ENCODE measurements around the gene CLEC10A.
"Not testable (repeated sequence)": the region's sequence is repeated elsewhere in the genome, so short reads cannot be mapped to it uniquely, and the experiment has no call there.

GRCh38 chr17:7046725-7047397, 33.2 kb downstream of the CLEC10A start:
- not testable (repeated sequence) for TF ChIP-seq CTCF (IDR thresholded peaks at IDR 0.05; ENCODE audit: extremely low read depth in 1 of 2, insufficient read depth in 1 of 2, low read depth in 1 of 2, low read length in 2 of 2); POLR2A (IDR thresholded peaks at IDR 0.05; ENCODE audit: low read depth, low read length); POLR2AphosphoS5 (IDR thresholded peaks at IDR 0.05; ENCODE audit: insufficient read depth, low read depth, low read length); EZH2 (IDR thresholded peaks at IDR 0.05; ENCODE audit: borderline replicate concordance, low read depth, low read length, severe bottlenecking); GATA2 (IDR thresholded peaks at IDR 0.05; ENCODE audit: insufficient read depth, insufficient read length, low read depth, low read length); MYC (IDR thresholded peaks at IDR 0.05; ENCODE audit: low read depth, low read length); JUN (IDR thresholded peaks at IDR 0.05; ENCODE audit: borderline replicate concordance, insufficient read depth, insufficient read length, low read depth)
- TF ChIP-seq, protein P1, sequence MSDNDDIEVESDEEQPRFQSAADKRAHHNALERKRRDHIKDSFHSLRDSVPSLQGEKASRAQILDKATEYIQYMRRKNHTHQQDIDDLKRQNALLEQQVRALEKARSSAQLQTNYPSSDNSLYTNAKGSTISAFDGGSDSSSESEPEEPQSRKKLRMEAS (IDR thresholded peaks at IDR 0.05; ENCODE audit: insufficient read depth, insufficient read length), result not testable (repeated sequence)

Data from endothelial cell of umbilical vein (primary cell).